AG10803 (cell line): Measurements from ENCODE around the gene AGAP1.
A peak's percentile ranks its signal among the peaks of the same experiment; 100 is the strongest.

Experiments used
- DNase-seq: peaks from one replicate; pipeline ENCODE4 v3.0.0; 2010; ENCODE audit warnings: low read depth
- H3K4me3 ChIP-seq: 2 replicates; pipeline ENCODE4 v1.5.1; 2011; ENCODE audit warnings: mild to moderate bottlenecking, low read length, control low read depth
- TF ChIP-seq, protein P1 (sequence below): conservative IDR thresholded peaks from 2 replicates; pipeline ENCODE4 v1.5.1; 2011; ENCODE audit warnings: mild to moderate bottlenecking, low read length, control low read depth, inconsistent platforms

The AGAP1 gene

GRCh38 chr2:235722869-235723268 is 229.0 kb downstream of the AGAP1 start:
- TF ChIP-seq, protein P1, sequence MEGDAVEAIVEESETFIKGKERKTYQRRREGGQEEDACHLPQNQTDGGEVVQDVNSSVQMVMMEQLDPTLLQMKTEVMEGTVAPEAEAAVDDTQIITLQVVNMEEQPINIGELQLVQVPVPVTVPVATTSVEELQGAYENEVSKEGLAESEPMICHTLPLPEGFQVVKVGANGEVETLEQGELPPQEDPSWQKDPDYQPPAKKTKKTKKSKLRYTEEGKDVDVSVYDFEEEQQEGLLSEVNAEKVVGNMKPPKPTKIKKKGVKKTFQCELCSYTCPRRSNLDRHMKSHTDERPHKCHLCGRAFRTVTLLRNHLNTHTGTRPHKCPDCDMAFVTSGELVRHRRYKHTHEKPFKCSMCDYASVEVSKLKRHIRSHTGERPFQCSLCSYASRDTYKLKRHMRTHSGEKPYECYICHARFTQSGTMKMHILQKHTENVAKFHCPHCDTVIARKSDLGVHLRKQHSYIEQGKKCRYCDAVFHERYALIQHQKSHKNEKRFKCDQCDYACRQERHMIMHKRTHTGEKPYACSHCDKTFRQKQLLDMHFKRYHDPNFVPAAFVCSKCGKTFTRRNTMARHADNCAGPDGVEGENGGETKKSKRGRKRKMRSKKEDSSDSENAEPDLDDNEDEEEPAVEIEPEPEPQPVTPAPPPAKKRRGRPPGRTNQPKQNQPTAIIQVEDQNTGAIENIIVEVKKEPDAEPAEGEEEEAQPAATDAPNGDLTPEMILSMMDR = no peak
- DNase-seq = no peak
- no peak overlapping the region for H3K4me3 ChIP-seq

- DNase-seq = no peak
- TF ChIP-seq, protein P1 = no peak
- no peak overlapping the region for H3K4me3 ChIP-seq
These were observed 229.5 kb downstream of the AGAP1 start for GRCh38 chr2:235723371-235723770.

GRCh38 chr2:235723811-235724465 is 230.1 kb downstream of the AGAP1 start:
- DNase-seq = no peak
- H3K4me3 ChIP-seq = no peak overlapping the region
- TF ChIP-seq, protein P1 = no peak

GRCh38 chr2:235725016-235725489 is 231.2 kb downstream of the AGAP1 start:
- DNase-seq = peak; percentile 48
- TF ChIP-seq, protein P1 = no peak

DNA sequence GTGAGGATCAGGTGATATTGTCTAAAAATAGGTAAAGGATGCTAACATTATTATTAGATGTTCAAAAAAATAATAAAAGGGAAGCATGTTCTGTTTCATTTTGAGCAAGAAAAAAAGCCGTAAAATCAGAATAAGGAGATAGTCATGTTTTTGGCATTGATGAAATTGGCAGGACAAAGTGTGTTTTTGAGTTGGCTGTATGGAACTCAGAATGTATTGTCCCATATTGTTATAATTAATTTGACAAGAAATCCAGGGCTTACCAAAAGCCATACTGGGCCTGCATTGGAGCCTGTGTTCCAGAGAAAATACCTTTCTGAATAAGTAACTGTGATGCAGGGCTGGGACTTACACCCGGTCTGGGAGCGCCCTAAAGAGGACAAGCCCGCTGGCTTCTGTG is 232.0 kb downstream of the AGAP1 start:
- H3K4me3 ChIP-seq = no peak overlapping the region
- DNase-seq = no peak
- TF ChIP-seq, protein P1 = no peak

More at GRCh38 chr2:235725016-235725489, 231.2 kb downstream of the AGAP1 start:
- no peak overlapping the region for H3K4me3 ChIP-seq

- no peak for DNase-seq
- TF ChIP-seq, protein P1 = no peak
- H3K4me3 ChIP-seq = no peak overlapping the region
These were observed 232.7 kb downstream of the AGAP1 start for GRCh38 chr2:235726554-235726953.

DNA sequence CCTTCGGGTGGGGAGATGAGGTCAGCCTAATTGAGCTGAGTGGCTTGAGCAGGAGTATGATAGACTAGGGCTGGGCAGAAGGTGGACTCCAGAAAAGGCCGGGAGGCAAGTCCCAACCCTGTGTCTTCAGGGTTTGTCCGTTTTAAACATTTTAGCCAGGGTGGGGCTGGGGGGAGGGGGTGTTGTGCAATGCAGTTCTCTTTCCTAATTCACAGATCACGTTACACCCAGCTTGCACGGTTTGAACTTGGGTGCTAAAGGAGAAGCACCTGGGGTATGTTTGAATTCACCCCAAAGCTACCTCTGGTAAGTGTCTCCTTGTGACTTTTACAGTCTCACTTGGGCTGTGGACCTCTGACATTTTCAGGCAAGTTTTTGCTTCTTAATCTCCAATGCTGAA is 233.3 kb downstream of the AGAP1 start:
- DNase-seq = peak; percentile 17
- TF ChIP-seq, protein P1 = no peak
- H3K4me3 ChIP-seq = no peak overlapping the region
